Upper lobe of left lung (tissue), 4 donors: Measurements from ENCODE around the gene TP73.

Source experiments
- EP300 ChIP-seq, 4 donors: sonication (generic); formaldehyde crosslinking; IDR thresholded peaks; one replicate each; pipeline ENCODE4 v1.5.1; 2017; ENCODE audit warnings: antibody characterized with exemption in 4 of 4, control low read depth in 2 of 4
- POLR2A ChIP-seq, 4 donors: fragments of 450-650 bp; IDR thresholded peaks; one replicate each; pipeline ENCODE4 v1.5.1; 2016 to 2017; ENCODE audit warnings: antibody characterized with exemption in 4 of 4, mild to moderate bottlenecking in 2 of 4
- POLR2AphosphoS5 ChIP-seq, 2 donors: sonication (generic); formaldehyde crosslinking; IDR thresholded peaks; one replicate each; pipeline ENCODE4 v1.5.1; 2017; ENCODE audit warnings: antibody characterized with exemption in 2 of 2
- TF ChIP-seq, protein P1 (sequence below), 6 experiments: fragments of 450-650 bp in 4 of 6; fragments of 200-600 bp in 2 of 6; sonication (generic) in 2 of 6; IDR thresholded peaks; one replicate each; pipeline ENCODE4 v1.5.1; 2016 to 2019; ENCODE audit warnings: antibody characterized with exemption in 6 of 6

DNA sequence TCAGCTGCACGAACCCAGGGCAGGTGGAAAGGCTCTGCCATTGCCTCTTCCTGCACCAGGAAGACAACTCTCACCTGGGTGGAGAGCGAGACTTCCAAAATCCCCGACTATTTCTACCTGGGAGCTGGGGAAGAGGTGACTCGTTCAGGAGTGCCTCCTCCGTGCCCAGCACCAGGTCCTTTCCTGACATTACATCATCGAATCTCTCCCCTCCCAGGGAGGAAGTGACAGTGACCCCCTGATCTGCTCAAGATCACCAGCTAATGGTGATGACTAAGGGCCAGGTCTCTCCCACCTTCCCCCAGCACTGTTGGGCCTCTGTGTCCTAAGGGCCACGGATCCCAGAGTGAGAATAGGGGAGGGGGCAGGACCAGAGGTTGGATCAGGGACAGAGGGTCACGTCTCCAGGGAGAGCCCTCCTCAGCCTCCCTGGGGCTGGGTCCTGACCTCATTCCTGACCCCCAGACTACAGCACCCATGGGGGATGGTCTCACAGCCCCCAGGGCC lies 47.8 kb upstream of the TP73 start:
- TF ChIP-seq POLR2A (IDR thresholded peaks at IDR 0.05): no peak
- TF ChIP-seq, protein P1, sequence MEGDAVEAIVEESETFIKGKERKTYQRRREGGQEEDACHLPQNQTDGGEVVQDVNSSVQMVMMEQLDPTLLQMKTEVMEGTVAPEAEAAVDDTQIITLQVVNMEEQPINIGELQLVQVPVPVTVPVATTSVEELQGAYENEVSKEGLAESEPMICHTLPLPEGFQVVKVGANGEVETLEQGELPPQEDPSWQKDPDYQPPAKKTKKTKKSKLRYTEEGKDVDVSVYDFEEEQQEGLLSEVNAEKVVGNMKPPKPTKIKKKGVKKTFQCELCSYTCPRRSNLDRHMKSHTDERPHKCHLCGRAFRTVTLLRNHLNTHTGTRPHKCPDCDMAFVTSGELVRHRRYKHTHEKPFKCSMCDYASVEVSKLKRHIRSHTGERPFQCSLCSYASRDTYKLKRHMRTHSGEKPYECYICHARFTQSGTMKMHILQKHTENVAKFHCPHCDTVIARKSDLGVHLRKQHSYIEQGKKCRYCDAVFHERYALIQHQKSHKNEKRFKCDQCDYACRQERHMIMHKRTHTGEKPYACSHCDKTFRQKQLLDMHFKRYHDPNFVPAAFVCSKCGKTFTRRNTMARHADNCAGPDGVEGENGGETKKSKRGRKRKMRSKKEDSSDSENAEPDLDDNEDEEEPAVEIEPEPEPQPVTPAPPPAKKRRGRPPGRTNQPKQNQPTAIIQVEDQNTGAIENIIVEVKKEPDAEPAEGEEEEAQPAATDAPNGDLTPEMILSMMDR (IDR thresholded peaks at IDR 0.05): no peak
- TF ChIP-seq EP300 (IDR thresholded peaks at IDR 0.05): no peak
- TF ChIP-seq POLR2AphosphoS5 (IDR thresholded peaks at IDR 0.05): no peak
